AG04450 (cell line): ENCODE measurements around the gene PIP5KL1. TPM values are rescaled to one million over a fixed set of nuclear protein-coding genes. Genes with fewer than 3 reads are reported as not detected.

Experiments
- CTCF ChIA-PET: fragments of 300-600, 350-600 bp; formaldehyde crosslinking; extraction: SDS; loops from one replicate; lab custom pipeline; 2022; ENCODE audit warnings: antibody characterized with exemption, inconsistent platforms; lab: Charles Lee
- POLR2A ChIA-PET: fragments of 350-600 bp; formaldehyde crosslinking; extraction: SDS; loops from one replicate; lab custom pipeline; 2021; ENCODE audit warnings: antibody characterized with exemption, inconsistent platforms; lab: Yijun Ruan, JAX
- DNase-seq: peaks from one replicate; pipeline ENCODE4 v3.0.0-alpha.2; 2011; ENCODE audit warnings: low read depth, low spot score
- H3K27ac ChIP-seq: one replicate; pipeline ENCODE4 v1.5.1; 2012; ENCODE audit warnings: low read depth, low read length, control low read depth
- H3K27me3 ChIP-seq: one replicate; pipeline ENCODE4 v1.6.0; 2012; ENCODE audit warnings: low read length; ENCODE audit not compliant: control insufficient read depth, insufficient read depth
- H3K4me3 ChIP-seq: 2 replicates; pipeline ENCODE4 v1.5.1; 2011; ENCODE audit warnings: mild to moderate bottlenecking, low read depth, low read length, control low read depth
- H3K9me3 ChIP-seq: 2 replicates; pipeline ENCODE4 v1.5.1; 2012; ENCODE audit warnings: low read length; ENCODE audit not compliant: control insufficient read depth, insufficient read depth
- CTCF ChIP-seq: IDR thresholded peaks from 2 replicates; pipeline ENCODE4 v1.5.1; 2011; ENCODE audit warnings: low read depth, low read length, control low read depth, inconsistent platforms
- polyA plus RNA-seq: library from polyadenylated mRNA; depleted of rRNA; stranded (reverse); fragments of >200 nt; gene quantifications from 2 replicates; pipeline ENCODE4 v1.2.3, GENCODE V29; 2011

The PIP5KL1 gene
- polyA plus RNA-seq, 1 experiment = 1.2 TPM

- H3K9me3 ChIP-seq = no peaks in the 10 kb centered on the region; the same call in 1 of the 2 replicates
- DNase-seq = peak; percentile 42
- ChIA-PET POLR2A (interaction anchor here (0.7 to 3.3 kb wide), 4 partner anchors 12 to 140 kb away, joined by 3 to 8 read pairs (median 3); no protein-coding TSS in a partner anchor), CTCF (interaction anchor here (0.6 to 1.9 kb wide), 3 partner anchors 18 to 140 kb away, joined by 3 to 8 read pairs (median 5); no protein-coding TSS in a partner anchor)
- no peak overlapping the region for H3K27ac ChIP-seq
- H3K27me3 ChIP-seq = no peaks in the 10 kb centered on the region
- peak overlapping the region; percentile 83 for H3K4me3 ChIP-seq
- TF ChIP-seq CTCF = peak; percentile 28
Observed at GRCh38 chr9:127977884-127978647, 47.5 kb upstream of the PIP5KL1 start.

- Histone ChIP-seq H3K9me3 (no peaks in the 10 kb centered on the region; the same call in 1 of the 2 replicates), H3K4me3 (peak overlapping the region; percentile 83), H3K27me3 (no peaks in the 10 kb centered on the region), H3K27ac (no peak overlapping the region)
- no peak for DNase-seq
- ChIA-PET CTCF (interaction anchor here (1.5 to 1.9 kb wide), 2 partner anchors 35 to 140 kb away, joined by 5 to 8 read pairs; no protein-coding TSS in a partner anchor), POLR2A (interaction anchor here (0.7 to 1.1 kb wide), 2 partner anchors 114 to 140 kb away, joined by 3 read pairs; no protein-coding TSS in a partner anchor)
- no peak for TF ChIP-seq CTCF
Observed at GRCh38 chr9:127977009-127977883, 46.7 kb upstream of the PIP5KL1 start.

- POLR2A ChIA-PET = no interaction called here
- CTCF ChIA-PET = interaction anchor here (1.2 kb wide), 1 partner anchor 34 kb away, joined by 6 read pairs; no protein-coding TSS in a partner anchor
Observed at GRCh38 chr9:127976498-127976897, 45.9 kb upstream of the PIP5KL1 start.

More at GRCh38 chr9:127976498-127976897, 45.9 kb upstream of the PIP5KL1 start:
- Histone ChIP-seq H3K27ac (no peak overlapping the region), H3K9me3 (no peaks in the 10 kb centered on the region; the same call in 1 of the 2 replicates), H3K4me3 (no peak overlapping the region), H3K27me3 (no peaks in the 10 kb centered on the region)
- no peak for TF ChIP-seq CTCF
- no peak for DNase-seq
